ENCODE measurements around the gene HEYL. TPM values are rescaled to one million over a fixed set of nuclear protein-coding genes. Genes with fewer than 3 reads are reported as not detected.

HEYL gene
- total and polyA plus RNA-seq, 2 of the 8 experiments (the other 6 are each of a cell fraction or from before 2014, with no cell fraction given) = 1.8 to 3.1 TPM

DNA sequence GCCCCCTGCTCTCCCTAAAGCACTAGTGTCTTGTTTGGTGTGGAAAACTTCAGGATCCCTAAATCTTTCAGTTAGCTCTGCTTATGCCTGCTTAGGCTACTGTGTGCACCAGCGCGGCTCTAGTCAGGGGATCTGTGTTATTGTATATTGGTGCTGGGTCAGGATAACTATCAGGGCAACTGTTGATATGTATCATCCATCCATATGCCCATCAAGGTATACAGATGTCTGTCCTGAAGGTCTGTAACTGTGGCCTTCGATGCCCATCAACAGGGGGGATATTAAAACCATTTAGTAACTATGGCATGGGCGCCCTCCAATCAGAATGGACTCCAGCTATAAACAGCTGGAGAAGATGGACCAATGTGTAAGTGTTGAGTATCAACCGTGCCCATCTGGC, 20.1 kb upstream of the HEYL start:
- no peak overlapping the region for H2BK20ac ChIP-seq (ENCODE audit: low read length)
- H3K36me3 ChIP-seq (ENCODE audit: control insufficient read depth in 2 of 4, insufficient read depth in 4 of 4, low read length in 3 of 4) = no peaks in the 10 kb centered on the region
- no peak overlapping the region for H2BK120ac ChIP-seq (replicated peaks; ENCODE audit: low read depth, low read length)
- H3K14ac ChIP-seq (ENCODE audit: insufficient read length) = no peak overlapping the region
- no peak overlapping the region for H2BK15ac ChIP-seq (ENCODE audit: low read length)
- no peak overlapping the region for H3K4ac ChIP-seq (replicated peaks; ENCODE audit: insufficient read length, low read depth, low read length)
- no peak overlapping the region for H3K27ac ChIP-seq (ENCODE audit: low read depth, low read length)
- no peaks in the 10 kb centered on the region for H3K9me3 ChIP-seq (ENCODE audit: insufficient read depth in 2 of 2, low read depth in 1 of 2, low read length in 1 of 2)
- H2AFZ ChIP-seq (ENCODE audit: low read length) = no peak overlapping the region
- peaks cover 0 to 44% (median 17%) of the 10 kb centered on the region in 4 experiments; a peak in 4 of 7 replicates for H3K27me3 ChIP-seq (replicated peaks in 1 of 4; ENCODE audit: control insufficient read depth in 3 of 4, extremely low read depth in 1 of 4, insufficient read depth in 3 of 4, low read length in 3 of 4)
- H3K18ac ChIP-seq (ENCODE audit: extremely low read depth, low read length) = no peak overlapping the region
- H2BK12ac ChIP-seq (ENCODE audit: low read depth, low read length) = no peak overlapping the region
- H4K8ac ChIP-seq (ENCODE audit: extremely low read depth, insufficient read depth, low read length) = no peak overlapping the region
- DNase-seq (ENCODE audit: low read depth in 1 of 2, low spot score in 2 of 2) (no peak), FAIRE-seq (no peak)
- no peaks in the 10 kb centered on the region for H3K79me2 ChIP-seq (ENCODE audit: control insufficient read depth in 1 of 2, insufficient read depth in 2 of 2, low read length in 2 of 2)
- no peak overlapping the region for H4K5ac ChIP-seq (ENCODE audit: insufficient read length, low read depth, low read length)
- H3K9ac ChIP-seq (replicated peaks in 1 of 4; ENCODE audit: extremely low read depth in 1 of 4, low read depth in 3 of 4, low read length in 3 of 4) = no peak overlapping the region
- WGBS, 2 experiments (ENCODE audit: extremely low coverage in 1 of 2, insufficient coverage in 1 of 2, insufficient read length in 1 of 2, insufficient replicate concordance in 2 of 2, low coverage in 1 of 2, low lambda C conversion rate in 2 of 2, missing lambda C conversion rate in 1 of 2) = 84% methylated on average over 5 of the region's 5 CpGs; no CpG with 5 or more reads in 1 of the 2 experiments
- H4K91ac ChIP-seq (replicated peaks; ENCODE audit: insufficient read length, low read length) = no peak overlapping the region
- ChIA-PET POLR2A (ENCODE audit: partially characterized antibody) (interaction anchor here (1.3 to 2.8 kb wide), 4 partner anchors 11 to 86 kb away, joined by 3 to 11 read pairs (median 5); no protein-coding TSS in a partner anchor), CTCF (ENCODE audit: partially characterized antibody) (interaction anchor here (1.1 to 17.8 kb wide), 18 partner anchors 11 to 169 kb away, joined by 3 to 469 read pairs (median 10); partner anchors contain the start of genes HEYL, NT5C1A and PABPC4)
- H3K4me3 ChIP-seq (ENCODE audit: extremely low read depth in 1 of 4, insufficient read depth in 2 of 4, low read depth in 3 of 4, low read length in 4 of 4) = no peak overlapping the region
- peaks cover 0 to 2% of the 10 kb centered on the region in 2 experiments for H4K20me1 ChIP-seq (replicated peaks in 1 of 2; ENCODE audit: control insufficient read depth in 1 of 2, insufficient read depth in 2 of 2, low read length in 2 of 2)
- H3K79me1 ChIP-seq (ENCODE audit: low read depth, low read length) = no peaks in the 10 kb centered on the region
- H2BK5ac ChIP-seq (ENCODE audit: low read depth, low read length) = no peak overlapping the region
- H2AK5ac ChIP-seq (ENCODE audit: low read depth, low read length) = no peak overlapping the region
- no peaks in the 10 kb centered on the region for H3K4me1 ChIP-seq (replicated peaks in 1 of 4; ENCODE audit: control insufficient read depth in 3 of 4, insufficient read depth in 4 of 4, low read length in 3 of 4)
- no peak overlapping the region for H3K4me2 ChIP-seq (ENCODE audit: insufficient read depth in 1 of 2, low read depth in 2 of 2, low read length in 2 of 2)
- H3K23me2 ChIP-seq (ENCODE audit: low read depth, low read length) = no peaks in the 10 kb centered on the region
- no peak overlapping the region for H3K56ac ChIP-seq (replicated peaks; ENCODE audit: insufficient read length, low read depth, low read length)
- H3K23ac ChIP-seq (ENCODE audit: insufficient read length) = no peak overlapping the region
- TF ChIP-seq TEAD4 (IDR thresholded peaks at IDR 0.05; ENCODE audit: low read depth, low read length) (no peak), CHD1 (IDR thresholded peaks at IDR 0.05; ENCODE audit: low read depth, low read length) (no peak), KDM5A (IDR thresholded peaks at IDR 0.05; ENCODE audit: low read length) (no peak), BACH1 (IDR thresholded peaks at IDR 0.05; ENCODE audit: low read length) (no peak), RXRA (IDR thresholded peaks at IDR 0.05; ENCODE audit: insufficient read depth, low read depth, low read length) (no peak), RFX5 (IDR thresholded peaks at IDR 0.05; ENCODE audit: borderline replicate concordance, low read depth, low read length) (no peak), KDM1A (IDR thresholded peaks at IDR 0.05; ENCODE audit: borderline replicate concordance, low read length) (no peak), GTF2F1 (IDR thresholded peaks at IDR 0.05; ENCODE audit: borderline replicate concordance, low read depth, low read length) (no peak), JUN (IDR thresholded peaks at IDR 0.05; ENCODE audit: low read depth, low read length) (no peak), RBBP5 (IDR thresholded peaks at IDR 0.05; ENCODE audit: borderline replicate concordance, low read depth, low read length) (no peak), CHD2 (IDR thresholded peaks at IDR 0.05; ENCODE audit: low read length) (no peak), JUND (IDR thresholded peaks at IDR 0.05; ENCODE audit: low read length) (no peak), TAF7 (optimal IDR thresholded peaks at IDR 0.05; ENCODE audit: borderline replicate concordance, low read depth, low read length) (no peak), CBX8 (IDR thresholded peaks at IDR 0.05; ENCODE audit: borderline replicate concordance, low read depth, low read length) (no peak)
- TF ChIP-seq, protein P1, sequence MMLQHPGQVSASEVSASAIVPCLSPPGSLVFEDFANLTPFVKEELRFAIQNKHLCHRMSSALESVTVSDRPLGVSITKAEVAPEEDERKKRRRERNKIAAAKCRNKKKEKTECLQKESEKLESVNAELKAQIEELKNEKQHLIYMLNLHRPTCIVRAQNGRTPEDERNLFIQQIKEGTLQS (IDR thresholded peaks at IDR 0.05; ENCODE audit: insufficient read depth, low read depth, low read length) = no peak
